CD4-positive, alpha-beta T cell (primary cell): Measurements from ENCODE around the gene MAPRE2. TPM values are rescaled to one million over a fixed set of nuclear protein-coding genes. Genes with fewer than 3 reads are reported as not detected.
"Not testable (repeated sequence)": the region's sequence is repeated elsewhere in the genome, so short reads cannot be mapped to it uniquely, and the experiment has no call there.

Source experiments
- ATAC-seq: fragments of 200-7000 bp; cut with Tn5 transposase; one replicate; pipeline ENCODE4 v1.10.0; 2022; ENCODE audit warnings: mild to moderate bottlenecking; ENCODE audit not compliant: poor library complexity
- CTCF ChIA-PET: fragments of 350-600 bp; sonication (Branson Sonifier 250); formaldehyde crosslinking; loops from one replicate; lab custom pipeline; 2021; ENCODE audit warnings: antibody characterized with exemption, inconsistent platforms; lab: Charles Lee
- POLR2A ChIA-PET: fragments of 350-600 bp; sonication (Branson Sonifier 250); formaldehyde crosslinking; loops from one replicate; lab custom pipeline; 2021; ENCODE audit warnings: antibody characterized with exemption, inconsistent platforms; lab: Charles Lee
- DNase-seq, 14 experiments: peaks; one replicate each; pipeline ENCODE4 v3.0.0-alpha.2; 2013 to 2020; ENCODE audit warnings: mixed read lengths in 2 of 14
- H3K27ac ChIP-seq, 2 donors: one replicate each; pipeline versions ENCODE4 v1.5.1 to v1.7.0; 2013; ENCODE audit warnings: low read length in 2 of 2, low read depth in 1 of 2, mild to moderate bottlenecking in 1 of 2
- H3K27me3 ChIP-seq, 2 experiments: 1 replicate in 1 of 2; 2 replicates in 1 of 2; pipeline versions ENCODE4 v1.6.1 to v1.7.0; 2013; ENCODE audit warnings: low read length in 2 of 2, control low read depth in 1 of 2, mild to moderate bottlenecking in 1 of 2, moderate library complexity in 1 of 2; ENCODE audit not compliant: insufficient read depth in 2 of 2, control insufficient read depth in 1 of 2
- H3K36me3 ChIP-seq: one replicate; pipeline ENCODE4 v1.6.1; 2013; ENCODE audit warnings: low read length, control low read depth; ENCODE audit not compliant: insufficient read depth
- H3K4me1 ChIP-seq: one replicate; pipeline ENCODE4 v1.6.1; 2013; ENCODE audit warnings: low read length, control low read depth; ENCODE audit not compliant: insufficient read depth
- H3K4me3 ChIP-seq: one replicate; pipeline ENCODE4 v1.5.1; 2013; ENCODE audit warnings: mild to moderate bottlenecking, low read length, moderate library complexity
- H3K9me3 ChIP-seq, 2 experiments: 1 replicate in 1 of 2; 2 replicates in 1 of 2; pipeline versions ENCODE4 v1.6.1 to v1.7.0; 2013; ENCODE audit warnings: low read length in 2 of 2, mild to moderate bottlenecking in 2 of 2, control low read depth in 1 of 2, moderate library complexity in 1 of 2; ENCODE audit not compliant: control insufficient read depth in 1 of 2, insufficient read depth in 1 of 2
- H3K27ac Mint-ChIP-seq: one replicate; pipeline ENCODE4 v1.8.0; 2020; ENCODE audit warnings: mixed read lengths
- H3K27me3 Mint-ChIP-seq: one replicate; pipeline ENCODE4 v1.8.0; 2021; ENCODE audit warnings: mixed read lengths
- H3K36me3 Mint-ChIP-seq: one replicate; pipeline ENCODE4 v1.8.0; 2021; ENCODE audit warnings: low read depth, mixed read lengths
- H3K4me1 Mint-ChIP-seq: one replicate; pipeline ENCODE4 v1.8.0; 2021; ENCODE audit warnings: low read depth, mixed read lengths
- H3K4me3 Mint-ChIP-seq: one replicate; pipeline ENCODE4 v1.8.0; 2020; ENCODE audit warnings: mild to moderate bottlenecking, mixed read lengths
- H3K9me3 Mint-ChIP-seq: one replicate; pipeline ENCODE4 v1.8.0; 2020; ENCODE audit warnings: mixed read lengths
- intact Hi-C, 2 experiments: fragments of 100-400 bp; cut with DNase I in 1 of 2; cut with micrococcal nuclease in 1 of 2; formaldehyde crosslinking; loops; one replicate each; pipeline versions ENCODE4 v1.15.1 to v1.9.0; 2023 to 2025; cut with DNase I, micrococcal nuclease
- total RNA-seq, 174 experiments: library from RNA in 2 of 174; stranded (reverse) in 2 of 174; gene quantifications; one replicate each; pipeline ENCODE4 v1.2.3 and lab custom pipeline; 2021 to 2026
- TF ChIP-seq, protein P1 (sequence below): fragments of 200-600 bp; IDR thresholded peaks from one replicate; pipeline ENCODE4 v1.8.0; 2022; ENCODE audit warnings: antibody characterized with exemption, mild to moderate bottlenecking

MAPRE2 gene
- total RNA-seq, 2 experiments from 2014 or later: 108 to 112 TPM

DNA sequence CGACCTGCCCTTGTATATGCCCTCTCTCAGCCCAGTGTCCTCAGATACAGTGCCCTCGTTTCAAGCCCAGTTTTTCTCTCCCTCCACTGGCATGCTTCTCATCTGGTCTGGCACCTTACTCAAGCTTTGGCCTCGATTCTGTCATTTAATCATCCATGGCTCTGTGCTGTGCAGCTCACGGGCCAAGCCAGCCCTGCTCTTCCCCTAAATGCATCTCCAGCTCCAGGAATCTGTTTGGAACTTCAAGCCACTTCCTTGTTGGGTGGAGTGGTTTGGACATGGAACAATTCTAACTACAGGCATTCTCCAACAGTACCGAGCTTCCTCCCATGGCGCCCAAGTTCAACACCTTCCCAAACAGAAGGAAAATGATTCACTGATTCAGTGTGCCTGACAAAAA, 122.9 kb downstream of the MAPRE2 start:
- H3K4me3 ChIP-seq: no peak overlapping the region
- no peaks in the 10 kb centered on the region for H3K27me3 ChIP-seq
- intact Hi-C loops: no loop called here
- TF ChIP-seq, protein P1, sequence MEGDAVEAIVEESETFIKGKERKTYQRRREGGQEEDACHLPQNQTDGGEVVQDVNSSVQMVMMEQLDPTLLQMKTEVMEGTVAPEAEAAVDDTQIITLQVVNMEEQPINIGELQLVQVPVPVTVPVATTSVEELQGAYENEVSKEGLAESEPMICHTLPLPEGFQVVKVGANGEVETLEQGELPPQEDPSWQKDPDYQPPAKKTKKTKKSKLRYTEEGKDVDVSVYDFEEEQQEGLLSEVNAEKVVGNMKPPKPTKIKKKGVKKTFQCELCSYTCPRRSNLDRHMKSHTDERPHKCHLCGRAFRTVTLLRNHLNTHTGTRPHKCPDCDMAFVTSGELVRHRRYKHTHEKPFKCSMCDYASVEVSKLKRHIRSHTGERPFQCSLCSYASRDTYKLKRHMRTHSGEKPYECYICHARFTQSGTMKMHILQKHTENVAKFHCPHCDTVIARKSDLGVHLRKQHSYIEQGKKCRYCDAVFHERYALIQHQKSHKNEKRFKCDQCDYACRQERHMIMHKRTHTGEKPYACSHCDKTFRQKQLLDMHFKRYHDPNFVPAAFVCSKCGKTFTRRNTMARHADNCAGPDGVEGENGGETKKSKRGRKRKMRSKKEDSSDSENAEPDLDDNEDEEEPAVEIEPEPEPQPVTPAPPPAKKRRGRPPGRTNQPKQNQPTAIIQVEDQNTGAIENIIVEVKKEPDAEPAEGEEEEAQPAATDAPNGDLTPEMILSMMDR: no peak
- no peak for ATAC-seq
- H3K27ac Mint-ChIP-seq: no peak overlapping the region
- H3K36me3 ChIP-seq: no peaks in the 10 kb centered on the region
- H3K27me3 Mint-ChIP-seq: no peaks in the 10 kb centered on the region
- POLR2A ChIA-PET: interaction anchor here (0.7 to 1.0 kb wide), 2 partner anchors 122 to 243 kb away, joined by 3 read pairs; no protein-coding TSS in a partner anchor
- no peaks in the 10 kb centered on the region for H3K36me3 Mint-ChIP-seq
- no peak overlapping the region for H3K27ac ChIP-seq
- H3K4me1 Mint-ChIP-seq: peaks cover 2% of the 10 kb centered on the region
- DNase-seq: no peak
- CTCF ChIA-PET: interaction anchor here (0.7 kb wide), 1 partner anchor 11 kb away, joined by 3 read pairs; no protein-coding TSS in a partner anchor
- H3K9me3 ChIP-seq: no peaks in the 10 kb centered on the region
- no peaks in the 10 kb centered on the region for H3K9me3 Mint-ChIP-seq
- H3K4me1 ChIP-seq: peaks cover 1% of the 10 kb centered on the region
- H3K4me3 Mint-ChIP-seq: no peak overlapping the region

DNA sequence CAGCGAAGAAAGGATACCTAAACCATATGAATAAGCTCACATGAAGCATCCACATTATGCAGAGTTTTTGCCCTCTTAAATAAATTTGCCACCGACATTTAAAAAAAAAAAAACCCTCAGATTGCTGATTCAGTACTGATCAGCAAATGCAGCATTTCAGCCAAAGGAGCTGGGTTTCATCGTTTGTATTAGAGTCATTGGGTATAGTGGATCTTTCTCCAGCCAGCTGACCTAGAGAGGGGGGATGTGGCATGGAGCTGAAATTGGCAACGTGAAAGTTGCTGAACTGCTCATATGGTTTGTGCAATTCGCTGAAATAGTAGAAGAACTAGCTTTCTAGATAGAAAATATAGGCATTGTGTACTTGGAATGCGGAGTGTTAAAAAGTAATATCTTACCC, 126.1 kb downstream of the MAPRE2 start:
- TF ChIP-seq, protein P1: no peak
- no peaks in the 10 kb centered on the region for H3K9me3 ChIP-seq
- ATAC-seq (no peak), DNase-seq (no peak)
- H3K9me3 Mint-ChIP-seq: no peaks in the 10 kb centered on the region
- peaks cover 4% of the 10 kb centered on the region for H3K4me1 Mint-ChIP-seq
- no peaks in the 10 kb centered on the region for H3K27me3 Mint-ChIP-seq
- intact Hi-C loops: no loop called here
- no peak overlapping the region for H3K27ac ChIP-seq
- CTCF ChIA-PET: no interaction called here
- H3K27ac Mint-ChIP-seq: no peak overlapping the region
- POLR2A ChIA-PET: no interaction called here
- H3K4me1 ChIP-seq: no peaks in the 10 kb centered on the region
- H3K27me3 ChIP-seq: no peaks in the 10 kb centered on the region
- no peaks in the 10 kb centered on the region for H3K36me3 ChIP-seq
- H3K4me3 Mint-ChIP-seq: no peak overlapping the region
- H3K36me3 Mint-ChIP-seq: no peaks in the 10 kb centered on the region
- no peak overlapping the region for H3K4me3 ChIP-seq

DNA sequence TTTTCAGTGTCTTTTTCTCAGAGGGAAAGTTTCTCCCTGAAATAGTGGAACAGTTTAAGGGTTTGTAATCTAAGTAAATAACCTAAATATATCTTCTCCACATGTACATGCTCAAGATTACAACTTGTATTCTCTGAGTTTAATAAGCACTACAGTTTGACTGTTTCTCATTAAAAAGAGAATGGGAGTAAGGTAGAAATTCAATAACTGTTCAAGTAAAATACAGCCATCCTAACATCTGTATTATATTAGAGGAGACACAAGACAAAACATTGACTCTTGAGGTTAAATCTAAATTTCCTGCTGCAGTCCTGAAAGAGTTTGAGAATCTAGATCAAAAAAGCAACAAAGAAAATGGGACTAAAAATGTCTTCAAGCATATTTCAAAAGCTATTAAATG, 126.6 kb downstream of the MAPRE2 start:
- POLR2A ChIA-PET: no interaction called here
- no peak overlapping the region for H3K27ac Mint-ChIP-seq
- H3K4me3 Mint-ChIP-seq: no peak overlapping the region
- H3K36me3 ChIP-seq: no peaks in the 10 kb centered on the region
- DNase-seq (no peak), ATAC-seq (no peak)
- no peak overlapping the region for H3K27ac ChIP-seq
- TF ChIP-seq, protein P1: no peak
- intact Hi-C loops: no loop called here
- CTCF ChIA-PET: no interaction called here
- H3K9me3 Mint-ChIP-seq: no peaks in the 10 kb centered on the region
- no peaks in the 10 kb centered on the region for H3K9me3 ChIP-seq
- H3K4me1 ChIP-seq: no peaks in the 10 kb centered on the region
- H3K4me3 ChIP-seq: no peak overlapping the region
- H3K36me3 Mint-ChIP-seq: no peaks in the 10 kb centered on the region
- no peaks in the 10 kb centered on the region for H3K27me3 Mint-ChIP-seq
- peaks cover 7% of the 10 kb centered on the region for H3K4me1 Mint-ChIP-seq
- H3K27me3 ChIP-seq: no peaks in the 10 kb centered on the region

DNA sequence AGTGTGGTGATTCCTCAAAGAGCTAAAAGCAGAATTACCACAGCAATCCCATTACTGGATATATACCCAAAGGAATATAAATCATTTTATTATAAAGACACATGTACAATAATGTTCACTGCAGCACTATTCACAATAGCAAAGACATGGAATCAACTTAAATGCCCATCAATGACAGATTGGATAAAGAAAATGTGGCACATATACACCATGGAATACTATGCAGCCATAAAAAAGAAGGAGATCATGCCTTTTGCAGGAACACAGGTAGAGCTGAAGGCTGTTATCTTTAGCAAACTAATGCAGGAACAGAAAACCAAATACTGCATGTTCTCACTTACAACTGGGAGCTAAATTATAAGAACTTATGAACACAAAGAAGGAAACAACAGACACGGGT, 129.1 kb downstream of the MAPRE2 start:
- H3K27me3 Mint-ChIP-seq, intact Hi-C loops, H3K27me3 ChIP-seq, CTCF ChIA-PET, H3K36me3 ChIP-seq, POLR2A ChIA-PET, H3K36me3 Mint-ChIP-seq, H3K9me3 Mint-ChIP-seq, ATAC-seq, H3K27ac ChIP-seq, DNase-seq, H3K27ac Mint-ChIP-seq, H3K4me3 ChIP-seq, H3K4me3 Mint-ChIP-seq, H3K9me3 ChIP-seq, H3K4me1 ChIP-seq: not testable (repeated sequence)
- peaks cover 20% of the 10 kb centered on the region for H3K4me1 Mint-ChIP-seq
